ENCODE data around the gene SPOP. TPM values are rescaled to one million over a fixed set of nuclear protein-coding genes. Genes with fewer than 3 reads are reported as not detected.

Gene SPOP
- total and polyA plus RNA-seq, 9 of the 15 experiments (the other 6 are each of a cell fraction or from before 2014, with no cell fraction given): 34.2 to 65.9 (median 39.7) TPM

DNA sequence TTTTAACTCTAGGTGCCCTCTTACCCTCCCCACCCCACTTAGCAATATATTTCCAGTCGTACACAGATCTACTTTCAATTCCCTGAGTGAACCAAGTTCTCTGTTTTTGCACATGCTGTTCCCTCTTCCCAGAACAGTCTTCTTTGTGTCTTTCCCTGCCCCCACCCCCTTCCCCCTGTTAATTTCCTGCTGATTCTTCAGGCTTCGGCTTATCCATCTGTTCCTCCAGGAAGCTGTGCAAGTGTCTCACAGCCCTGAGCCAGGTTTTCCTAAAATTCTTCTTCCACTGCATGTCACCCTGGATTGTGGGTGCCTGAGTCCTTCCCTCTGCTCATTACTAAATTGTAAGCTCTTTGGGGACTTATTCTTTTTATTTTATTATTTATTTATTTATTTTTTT, 12.4 kb upstream of the SPOP start (continued):
- TF ChIP-seq, protein P1, sequence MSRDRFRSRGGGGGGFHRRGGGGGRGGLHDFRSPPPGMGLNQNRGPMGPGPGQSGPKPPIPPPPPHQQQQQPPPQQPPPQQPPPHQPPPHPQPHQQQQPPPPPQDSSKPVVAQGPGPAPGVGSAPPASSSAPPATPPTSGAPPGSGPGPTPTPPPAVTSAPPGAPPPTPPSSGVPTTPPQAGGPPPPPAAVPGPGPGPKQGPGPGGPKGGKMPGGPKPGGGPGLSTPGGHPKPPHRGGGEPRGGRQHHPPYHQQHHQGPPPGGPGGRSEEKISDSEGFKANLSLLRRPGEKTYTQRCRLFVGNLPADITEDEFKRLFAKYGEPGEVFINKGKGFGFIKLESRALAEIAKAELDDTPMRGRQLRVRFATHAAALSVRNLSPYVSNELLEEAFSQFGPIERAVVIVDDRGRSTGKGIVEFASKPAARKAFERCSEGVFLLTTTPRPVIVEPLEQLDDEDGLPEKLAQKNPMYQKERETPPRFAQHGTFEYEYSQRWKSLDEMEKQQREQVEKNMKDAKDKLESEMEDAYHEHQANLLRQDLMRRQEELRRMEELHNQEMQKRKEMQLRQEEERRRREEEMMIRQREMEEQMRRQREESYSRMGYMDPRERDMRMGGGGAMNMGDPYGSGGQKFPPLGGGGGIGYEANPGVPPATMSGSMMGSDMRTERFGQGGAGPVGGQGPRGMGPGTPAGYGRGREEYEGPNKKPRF (IDR thresholded peaks at IDR 0.05; ENCODE audit: low read depth, low read length): no peak

DNA sequence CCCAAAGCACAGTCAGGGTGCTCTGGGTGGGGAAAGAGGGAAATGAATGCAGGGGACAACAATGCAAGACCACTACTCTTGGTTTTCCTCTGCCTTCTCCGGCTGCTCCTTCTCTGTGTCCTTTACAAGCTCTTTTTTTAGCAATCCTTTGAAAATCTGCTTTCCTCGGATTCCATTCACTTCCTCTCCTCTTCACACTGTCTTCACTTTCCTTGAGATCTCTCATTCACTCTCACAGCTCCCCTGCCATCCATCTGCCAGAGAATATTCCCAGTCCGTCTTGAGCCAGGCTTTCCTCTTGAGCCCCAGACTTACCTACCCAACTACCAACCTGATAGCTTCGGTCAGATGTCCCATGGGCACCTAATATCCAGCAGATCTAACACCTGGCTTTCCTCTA, 11.0 kb upstream of the SPOP start:
- Histone ChIP-seq H2AFZ (ENCODE audit: low read depth, low read length) (no peak overlapping the region), H3K9me1 (ENCODE audit: control insufficient read depth, insufficient read depth, low read length) (no peaks in the 10 kb centered on the region), H3K4me2 (ENCODE audit: insufficient read depth, low read length) (no peak overlapping the region), H3K9me3 (replicated peaks; ENCODE audit: control insufficient read depth, insufficient read depth, low read depth, low read length) (no peaks in the 10 kb centered on the region), H3K4me1 (replicated peaks in 1 of 2; ENCODE audit: control insufficient read depth in 2 of 2, insufficient read depth in 2 of 2, low read length in 2 of 2) (peaks cover 4 to 5% of the 10 kb centered on the region in 2 experiments; a peak in 1 of 5 replicates), H3K79me2 (ENCODE audit: control insufficient read depth, insufficient read depth, low read length) (no peaks in the 10 kb centered on the region), H3K27ac (ENCODE audit: extremely low read depth, low read depth, low read length) (no peak overlapping the region), H3K4me3 (no peak overlapping the region), H4K20me1 (replicated peaks; ENCODE audit: control insufficient read depth, insufficient read depth, low read length) (no peaks in the 10 kb centered on the region), H3K36me3 (ENCODE audit: control insufficient read depth, insufficient read depth, low read length) (no peaks in the 10 kb centered on the region), H3K27me3 (ENCODE audit: control insufficient read depth in 2 of 2, insufficient read depth in 2 of 2, low read length in 2 of 2) (peaks cover 0 to 6% of the 10 kb centered on the region in 2 experiments; a peak in 2 of 5 replicates), H3K9ac (ENCODE audit: insufficient read depth in 1 of 2, low read depth in 2 of 2, low read length in 2 of 2) (no peak overlapping the region; a peak in 1 of 4 replicates)
- no peak for ATAC-seq
- DNase-seq (ENCODE audit: extremely low read depth in 1 of 4, low spot score in 3 of 4): no peak
- CTCF ChIA-PET (ENCODE audit: low intra/inter-chr PET ratio): interaction anchor here (0.9 kb wide), 1 partner anchor 112 kb away, joined by 3 read pairs; no protein-coding TSS in a partner anchor
- BruUV-seq (replicated peaks): no TSS peak
- intact Hi-C loops (cut with micrococcal nuclease): no loop called here
- 42% methylated on average over 4 of the region's 4 CpGs for WGBS (ENCODE audit: insufficient coverage, low coverage, missing lambda C conversion rate)
- no peak for FAIRE-seq
- in situ Hi-C loops (cut with MboI): no loop called here
- POLR2A ChIA-PET: interaction anchor here (0.7 to 2.0 kb wide), 5 partner anchors 9 to 116 kb away, joined by 3 to 6 read pairs (median 3); no protein-coding TSS in a partner anchor
- TF ChIP-seq ZC3H11A (IDR thresholded peaks at IDR 0.05; ENCODE audit: low read depth, low read length): no peak
- TF ChIP-seq ETV6 (IDR thresholded peaks at IDR 0.05; ENCODE audit: borderline replicate concordance in 1 of 2, low read depth in 2 of 2, low read length in 1 of 2): no peak
- no peak for TF ChIP-seq ETV6 (CRISPR knock-in tag; IDR thresholded peaks at IDR 0.05; ENCODE audit: borderline replicate concordance)
- no peak for TF ChIP-seq ZNF239 (CRISPR knock-in tag; IDR thresholded peaks at IDR 0.05)
- TF ChIP-seq EGR1 (conservative IDR thresholded peaks at IDR 0.05): no peak
- no peak for TF ChIP-seq ARHGAP35 (IDR thresholded peaks at IDR 0.05; ENCODE audit: partially characterized antibody)
- no peak for TF ChIP-seq PCBP1 (IDR thresholded peaks at IDR 0.05; ENCODE audit: low read depth, low read length, poor library complexity, severe bottlenecking)
- no peak for TF ChIP-seq NFYB (IDR thresholded peaks at IDR 0.05; ENCODE audit: extremely low read depth, insufficient read length)
- TF ChIP-seq SPI1 (IDR thresholded peaks at IDR 0.05; ENCODE audit: borderline replicate concordance, low read depth, low read length): no peak
- no peak for TF ChIP-seq ARID1B (IDR thresholded peaks at IDR 0.05)
- no peak for TF ChIP-seq CREM (IDR thresholded peaks at IDR 0.05; ENCODE audit: low read depth)
- TF ChIP-seq FIP1L1 (IDR thresholded peaks at IDR 0.05; ENCODE audit: low read depth, low read length, poor library complexity, severe bottlenecking): no peak
- TF ChIP-seq U2AF1 (optimal IDR thresholded peaks at IDR 0.05; ENCODE audit: low read depth, low read length): no peak
- TF ChIP-seq KAT8 (IDR thresholded peaks at IDR 0.05; ENCODE audit: low read depth): no peak
- TF ChIP-seq NCOA6 (IDR thresholded peaks at IDR 0.05): no peak
- no peak for TF ChIP-seq GTF2E2 (tag; IDR thresholded peaks at IDR 0.05)
- TF ChIP-seq CSDE1 (IDR thresholded peaks at IDR 0.05): no peak
- TF ChIP-seq HNRNPK (IDR thresholded peaks at IDR 0.05; ENCODE audit: low read depth, low read length, poor library complexity, severe bottlenecking): no peak
- TF ChIP-seq, protein P2, sequence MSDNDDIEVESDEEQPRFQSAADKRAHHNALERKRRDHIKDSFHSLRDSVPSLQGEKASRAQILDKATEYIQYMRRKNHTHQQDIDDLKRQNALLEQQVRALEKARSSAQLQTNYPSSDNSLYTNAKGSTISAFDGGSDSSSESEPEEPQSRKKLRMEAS (CRISPR knock-in tag; IDR thresholded peaks at IDR 0.05): no peak
